ENCODE results near the gene CLDN7.

Gene CLDN7

GRCh38 chr17:7292194-7292593, 29.9 kb upstream of the CLDN7 start:
- TF ChIP-seq POLR2AphosphoS5 (IDR thresholded peaks at IDR 0.05; ENCODE audit: low read depth, low read length), result no peak

DNA sequence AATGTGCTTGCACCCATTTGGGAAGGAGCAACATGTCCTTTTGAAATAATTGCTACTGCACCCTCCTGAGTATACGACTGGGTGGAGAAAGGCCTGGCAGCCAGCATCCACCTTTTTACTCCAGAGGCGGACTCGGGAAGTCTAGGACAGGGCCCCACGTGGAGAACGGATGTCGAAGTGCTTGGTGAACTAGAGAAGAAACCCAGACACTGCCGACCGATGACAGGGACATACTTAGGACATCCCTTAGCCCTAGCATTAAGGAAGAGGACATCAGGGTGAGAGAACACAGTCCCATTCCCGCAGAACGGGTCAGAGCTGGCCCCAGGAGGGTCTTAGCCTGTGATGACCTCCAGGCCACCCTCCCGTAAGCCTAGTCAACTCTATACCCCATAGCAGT, 28.4 kb upstream of the CLDN7 start:
- TF ChIP-seq REST (IDR thresholded peaks at IDR 0.05; ENCODE audit: insufficient read depth in 1 of 2, low read depth in 2 of 2, low read length in 2 of 2), result no peak
- no peak for TF ChIP-seq SIN3A (IDR thresholded peaks at IDR 0.05; ENCODE audit: borderline replicate concordance, insufficient read depth, low read length)
- TF ChIP-seq POLR2AphosphoS5 (IDR thresholded peaks at IDR 0.05; ENCODE audit: low read depth, low read length), result no peak
- TF ChIP-seq TAF1 (IDR thresholded peaks at IDR 0.05; ENCODE audit: borderline replicate concordance, insufficient read depth, low read length), result no peak
- TF ChIP-seq FOXP2 (optimal IDR thresholded peaks at IDR 0.05; ENCODE audit: borderline replicate concordance, extremely low read depth, extremely low read length, insufficient read depth), result no peak

DNA sequence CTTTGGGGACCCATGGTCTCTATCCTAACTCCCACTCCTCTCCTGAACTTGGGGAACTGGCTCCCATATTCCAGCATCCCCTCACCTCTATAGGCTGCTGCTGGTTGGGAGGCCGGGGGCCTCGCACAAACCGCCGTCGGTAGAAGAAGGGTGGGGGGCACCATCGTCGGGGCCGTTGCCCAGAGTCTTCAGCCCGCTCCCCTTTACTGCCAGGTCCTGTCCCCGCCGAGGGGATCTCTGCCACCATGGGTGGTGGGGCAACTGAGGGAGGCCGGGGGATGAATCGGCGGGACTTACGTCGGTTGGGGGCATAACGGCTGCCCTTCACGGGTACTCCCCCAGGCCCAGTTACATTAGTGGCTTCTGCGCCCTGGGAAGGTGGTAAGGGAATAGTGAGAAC, 27.9 kb upstream of the CLDN7 start:
- TF ChIP-seq REST (IDR thresholded peaks at IDR 0.05; ENCODE audit: insufficient read depth in 1 of 2, low read depth in 2 of 2, low read length in 2 of 2), result no peak
- TF ChIP-seq FOXP2 (optimal IDR thresholded peaks at IDR 0.05; ENCODE audit: borderline replicate concordance, extremely low read depth, extremely low read length, insufficient read depth), result no peak
- no peak for TF ChIP-seq TAF1 (IDR thresholded peaks at IDR 0.05; ENCODE audit: borderline replicate concordance, insufficient read depth, low read length)
- TF ChIP-seq POLR2AphosphoS5 (IDR thresholded peaks at IDR 0.05; ENCODE audit: low read depth, low read length), result no peak
- no peak for TF ChIP-seq SIN3A (IDR thresholded peaks at IDR 0.05; ENCODE audit: borderline replicate concordance, insufficient read depth, low read length)

DNA sequence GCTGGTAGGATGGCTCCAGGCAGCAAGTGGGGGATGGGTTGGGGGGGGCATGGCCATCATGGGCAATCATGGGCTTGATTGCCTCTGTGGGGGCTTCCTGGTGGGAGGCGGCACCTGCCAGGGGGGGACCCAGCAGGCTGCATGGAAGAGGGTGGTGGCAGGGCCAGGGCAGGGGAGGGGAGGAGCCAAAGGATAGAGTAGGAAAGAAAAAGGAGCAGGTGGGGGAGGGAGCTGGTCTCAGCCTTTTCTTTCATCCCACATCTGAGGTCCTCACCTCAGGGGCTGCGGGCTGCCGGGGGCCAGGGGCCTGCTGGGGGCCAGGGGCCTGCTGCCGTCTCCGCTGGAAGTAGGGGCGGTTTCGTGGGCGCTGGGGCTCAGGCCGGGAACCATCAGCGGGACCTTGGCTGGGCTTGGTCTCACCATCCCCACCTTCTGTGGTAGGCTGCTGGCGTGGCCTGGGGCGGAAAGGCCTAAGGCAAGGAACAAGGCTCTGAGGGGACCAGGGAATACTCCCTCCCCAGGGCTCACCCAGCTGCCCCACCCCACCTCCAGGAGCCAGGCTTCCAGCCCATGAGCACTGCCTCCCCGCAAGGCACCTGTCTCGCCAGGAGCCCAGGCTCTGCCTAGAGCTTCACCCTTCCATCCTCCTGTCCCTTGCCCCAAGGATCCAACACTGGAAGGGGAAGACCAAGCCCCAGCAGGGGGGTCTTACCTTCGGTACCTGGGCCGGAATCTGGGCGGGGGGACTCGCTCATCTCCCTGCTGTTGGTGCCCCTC, 27.2 kb upstream of the CLDN7 start:
- TF ChIP-seq SIN3A (IDR thresholded peaks at IDR 0.05; ENCODE audit: borderline replicate concordance, insufficient read depth, low read length), result no peak
- TF ChIP-seq POLR2AphosphoS5 (IDR thresholded peaks at IDR 0.05; ENCODE audit: low read depth, low read length), result no peak
- no peak for TF ChIP-seq REST (IDR thresholded peaks at IDR 0.05; ENCODE audit: insufficient read depth in 1 of 2, low read depth in 2 of 2, low read length in 2 of 2)
- no peak for TF ChIP-seq FOXP2 (optimal IDR thresholded peaks at IDR 0.05; ENCODE audit: borderline replicate concordance, extremely low read depth, extremely low read length, insufficient read depth)
- no peak for TF ChIP-seq TAF1 (IDR thresholded peaks at IDR 0.05; ENCODE audit: borderline replicate concordance, insufficient read depth, low read length)

DNA sequence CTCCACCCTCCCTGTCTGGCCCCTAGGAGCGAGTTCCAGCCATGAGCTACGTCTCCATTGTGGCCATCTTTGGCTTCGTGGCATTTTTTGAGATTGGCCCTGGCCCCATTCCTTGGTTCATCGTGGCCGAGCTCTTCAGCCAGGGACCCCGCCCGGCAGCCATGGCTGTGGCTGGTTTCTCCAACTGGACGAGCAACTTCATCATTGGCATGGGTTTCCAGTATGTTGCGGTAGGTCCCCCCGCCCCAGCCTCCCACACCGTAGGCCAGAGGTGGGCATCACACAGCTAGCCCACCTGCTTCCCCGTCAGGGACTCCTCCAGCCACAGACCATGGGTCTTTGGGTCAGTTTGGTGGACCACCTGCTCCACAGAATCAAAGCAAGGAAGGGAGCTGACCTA, 23.4 kb upstream of the CLDN7 start:
- TF ChIP-seq POLR2AphosphoS5 (IDR thresholded peaks at IDR 0.05; ENCODE audit: low read depth, low read length), result no peak
- no peak for TF ChIP-seq FOXP2 (optimal IDR thresholded peaks at IDR 0.05; ENCODE audit: borderline replicate concordance, extremely low read depth, extremely low read length, insufficient read depth)
- no peak for TF ChIP-seq REST (IDR thresholded peaks at IDR 0.05; ENCODE audit: insufficient read depth in 1 of 2, low read depth in 2 of 2, low read length in 2 of 2)
- no peak for TF ChIP-seq TAF1 (IDR thresholded peaks at IDR 0.05; ENCODE audit: borderline replicate concordance, insufficient read depth, low read length)
- no peak for TF ChIP-seq SIN3A (IDR thresholded peaks at IDR 0.05; ENCODE audit: borderline replicate concordance, insufficient read depth, low read length)

Data from PFSK-1 (cell line).